HEK293 (cell line): Measurements from ENCODE around the gene SLC25A30.

Source experiments
- YY2 ChIP-seq: fragments of 450-650 bp; formaldehyde crosslinking; IDR thresholded peaks from 2 replicates; pipeline ENCODE4 v1.5.1; 2016; ENCODE audit warnings: missing biosample characterization, missing genetic modification characterization
- ZNF184 ChIP-seq: fragments of 450-650 bp; IDR thresholded peaks from 2 replicates; pipeline ENCODE4 v1.5.1; 2018; ENCODE audit warnings: missing biosample characterization, mild to moderate bottlenecking, missing genetic modification characterization
- ZNF2 ChIP-seq: fragments of 450-650 bp; formaldehyde crosslinking; IDR thresholded peaks from 2 replicates; pipeline ENCODE4 v1.5.1; 2016; ENCODE audit warnings: missing biosample characterization, missing genetic modification characterization
- ZNF24 ChIP-seq: fragments of 450-650 bp; formaldehyde crosslinking; IDR thresholded peaks from 2 replicates; pipeline ENCODE4 v1.5.1; 2016; ENCODE audit warnings: missing biosample characterization, missing genetic modification characterization
- ZNF529 ChIP-seq: fragments of 450-650 bp; formaldehyde crosslinking; IDR thresholded peaks from 2 replicates; pipeline ENCODE4 v1.5.1; 2017; ENCODE audit warnings: missing genetic modification characterization, missing biosample characterization; ENCODE audit not compliant: insufficient replicate concordance
- TF ChIP-seq, protein P1 (sequence below): fragments of 450-650 bp; formaldehyde crosslinking; IDR thresholded peaks from 2 replicates; pipeline ENCODE4 v1.5.1; 2016; ENCODE audit warnings: missing biosample characterization, missing genetic modification characterization
- TF ChIP-seq, protein P2 (sequence below): fragments of 450-650 bp; formaldehyde crosslinking; IDR thresholded peaks from 2 replicates; pipeline ENCODE4 v1.5.1; 2016; ENCODE audit warnings: missing biosample characterization, missing genetic modification characterization, low read depth
- TF ChIP-seq, protein P3 (sequence below): fragments of 450-650 bp; formaldehyde crosslinking; IDR thresholded peaks from 2 replicates; pipeline ENCODE4 v1.5.1; 2016; ENCODE audit warnings: missing biosample characterization, missing genetic modification characterization

DNA sequence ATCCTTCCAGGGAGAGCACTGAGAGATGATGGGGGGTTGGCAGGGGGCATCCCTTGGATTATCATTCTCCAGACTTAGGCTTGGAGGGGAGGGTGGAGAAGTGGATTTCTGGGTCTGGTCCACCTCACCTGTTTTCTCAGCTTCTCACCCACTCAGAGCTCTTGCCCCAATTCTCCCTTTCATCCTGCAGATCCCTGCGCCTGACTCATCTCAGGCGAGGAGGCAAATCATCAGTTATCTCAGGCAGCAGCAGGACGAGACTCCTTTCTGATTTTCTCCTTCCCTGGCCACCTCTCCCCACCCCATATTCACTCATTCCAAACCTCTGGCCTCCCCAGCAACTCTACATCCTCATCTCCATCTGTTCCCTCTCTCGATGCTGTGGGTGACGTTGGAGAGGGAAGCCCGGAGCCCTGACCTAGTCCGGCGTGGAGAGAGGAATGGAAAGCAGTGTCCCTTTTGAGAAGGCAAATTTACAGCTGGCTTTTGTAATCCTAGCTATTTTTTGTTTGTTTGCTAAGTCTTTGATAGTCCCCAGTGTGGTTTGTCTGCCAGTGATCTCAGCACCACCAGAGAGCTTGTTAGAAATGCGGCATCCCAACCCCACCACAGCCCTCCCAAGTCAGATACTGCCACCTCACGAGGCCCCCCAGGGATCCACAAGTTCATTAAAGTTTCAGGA is 53.2 kb downstream of the SLC25A30 start:
- TF ChIP-seq, protein P1, sequence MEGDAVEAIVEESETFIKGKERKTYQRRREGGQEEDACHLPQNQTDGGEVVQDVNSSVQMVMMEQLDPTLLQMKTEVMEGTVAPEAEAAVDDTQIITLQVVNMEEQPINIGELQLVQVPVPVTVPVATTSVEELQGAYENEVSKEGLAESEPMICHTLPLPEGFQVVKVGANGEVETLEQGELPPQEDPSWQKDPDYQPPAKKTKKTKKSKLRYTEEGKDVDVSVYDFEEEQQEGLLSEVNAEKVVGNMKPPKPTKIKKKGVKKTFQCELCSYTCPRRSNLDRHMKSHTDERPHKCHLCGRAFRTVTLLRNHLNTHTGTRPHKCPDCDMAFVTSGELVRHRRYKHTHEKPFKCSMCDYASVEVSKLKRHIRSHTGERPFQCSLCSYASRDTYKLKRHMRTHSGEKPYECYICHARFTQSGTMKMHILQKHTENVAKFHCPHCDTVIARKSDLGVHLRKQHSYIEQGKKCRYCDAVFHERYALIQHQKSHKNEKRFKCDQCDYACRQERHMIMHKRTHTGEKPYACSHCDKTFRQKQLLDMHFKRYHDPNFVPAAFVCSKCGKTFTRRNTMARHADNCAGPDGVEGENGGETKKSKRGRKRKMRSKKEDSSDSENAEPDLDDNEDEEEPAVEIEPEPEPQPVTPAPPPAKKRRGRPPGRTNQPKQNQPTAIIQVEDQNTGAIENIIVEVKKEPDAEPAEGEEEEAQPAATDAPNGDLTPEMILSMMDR = no peak
- TF ChIP-seq ZNF24 (tag by site-specific recombination) (no peak), ZNF184 (tag by site-specific recombination) (no peak), YY2 (tag by site-specific recombination) (no peak), ZNF2 (tag by site-specific recombination) (no peak), ZNF529 (tag by site-specific recombination) (no peak)
- TF ChIP-seq, protein P2, sequence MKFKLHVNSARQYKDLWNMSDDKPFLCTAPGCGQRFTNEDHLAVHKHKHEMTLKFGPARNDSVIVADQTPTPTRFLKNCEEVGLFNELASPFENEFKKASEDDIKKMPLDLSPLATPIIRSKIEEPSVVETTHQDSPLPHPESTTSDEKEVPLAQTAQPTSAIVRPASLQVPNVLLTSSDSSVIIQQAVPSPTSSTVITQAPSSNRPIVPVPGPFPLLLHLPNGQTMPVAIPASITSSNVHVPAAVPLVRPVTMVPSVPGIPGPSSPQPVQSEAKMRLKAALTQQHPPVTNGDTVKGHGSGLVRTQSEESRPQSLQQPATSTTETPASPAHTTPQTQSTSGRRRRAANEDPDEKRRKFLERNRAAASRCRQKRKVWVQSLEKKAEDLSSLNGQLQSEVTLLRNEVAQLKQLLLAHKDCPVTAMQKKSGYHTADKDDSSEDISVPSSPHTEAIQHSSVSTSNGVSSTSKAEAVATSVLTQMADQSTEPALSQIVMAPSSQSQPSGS (tag by site-specific recombination) = no peak
- TF ChIP-seq, protein P3, sequence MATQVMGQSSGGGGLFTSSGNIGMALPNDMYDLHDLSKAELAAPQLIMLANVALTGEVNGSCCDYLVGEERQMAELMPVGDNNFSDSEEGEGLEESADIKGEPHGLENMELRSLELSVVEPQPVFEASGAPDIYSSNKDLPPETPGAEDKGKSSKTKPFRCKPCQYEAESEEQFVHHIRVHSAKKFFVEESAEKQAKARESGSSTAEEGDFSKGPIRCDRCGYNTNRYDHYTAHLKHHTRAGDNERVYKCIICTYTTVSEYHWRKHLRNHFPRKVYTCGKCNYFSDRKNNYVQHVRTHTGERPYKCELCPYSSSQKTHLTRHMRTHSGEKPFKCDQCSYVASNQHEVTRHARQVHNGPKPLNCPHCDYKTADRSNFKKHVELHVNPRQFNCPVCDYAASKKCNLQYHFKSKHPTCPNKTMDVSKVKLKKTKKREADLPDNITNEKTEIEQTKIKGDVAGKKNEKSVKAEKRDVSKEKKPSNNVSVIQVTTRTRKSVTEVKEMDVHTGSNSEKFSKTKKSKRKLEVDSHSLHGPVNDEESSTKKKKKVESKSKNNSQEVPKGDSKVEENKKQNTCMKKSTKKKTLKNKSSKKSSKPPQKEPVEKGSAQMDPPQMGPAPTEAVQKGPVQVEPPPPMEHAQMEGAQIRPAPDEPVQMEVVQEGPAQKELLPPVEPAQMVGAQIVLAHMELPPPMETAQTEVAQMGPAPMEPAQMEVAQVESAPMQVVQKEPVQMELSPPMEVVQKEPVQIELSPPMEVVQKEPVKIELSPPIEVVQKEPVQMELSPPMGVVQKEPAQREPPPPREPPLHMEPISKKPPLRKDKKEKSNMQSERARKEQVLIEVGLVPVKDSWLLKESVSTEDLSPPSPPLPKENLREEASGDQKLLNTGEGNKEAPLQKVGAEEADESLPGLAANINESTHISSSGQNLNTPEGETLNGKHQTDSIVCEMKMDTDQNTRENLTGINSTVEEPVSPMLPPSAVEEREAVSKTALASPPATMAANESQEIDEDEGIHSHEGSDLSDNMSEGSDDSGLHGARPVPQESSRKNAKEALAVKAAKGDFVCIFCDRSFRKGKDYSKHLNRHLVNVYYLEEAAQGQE (tag by site-specific recombination) = no peak
